HG02943 (cell line): ENCODE measurements around the gene PSMB10.

Source experiments
- ATAC-seq: cut with Tn5 transposase; IDR thresholded peaks from one replicate; pipeline ENCODE4 v1.9.1; 2021; ENCODE audit warnings: mild to moderate bottlenecking, low read depth, moderate library complexity; ENCODE audit not compliant: unreplicated experiment

Gene PSMB10

DNA sequence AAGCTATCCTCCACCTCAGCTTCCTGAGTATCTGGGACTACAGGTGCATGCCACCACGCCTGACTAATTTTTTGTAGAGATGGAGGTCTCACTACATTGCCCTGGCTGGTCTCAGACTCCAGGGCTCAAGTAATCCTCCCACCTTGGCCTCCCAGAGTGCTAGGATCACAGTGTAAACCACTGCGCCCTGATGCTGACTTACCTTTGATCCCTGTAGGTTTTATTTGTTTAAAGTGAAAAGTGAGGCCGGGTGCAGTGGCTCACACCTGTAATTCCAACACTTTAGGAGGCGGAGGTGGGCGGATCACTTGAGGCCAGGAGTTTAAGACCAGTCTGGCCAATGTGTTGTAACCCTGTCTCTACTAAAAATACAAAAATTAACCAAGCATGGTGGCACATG lies 34.9 kb downstream of the PSMB10 start:
- no peak for ATAC-seq

DNA sequence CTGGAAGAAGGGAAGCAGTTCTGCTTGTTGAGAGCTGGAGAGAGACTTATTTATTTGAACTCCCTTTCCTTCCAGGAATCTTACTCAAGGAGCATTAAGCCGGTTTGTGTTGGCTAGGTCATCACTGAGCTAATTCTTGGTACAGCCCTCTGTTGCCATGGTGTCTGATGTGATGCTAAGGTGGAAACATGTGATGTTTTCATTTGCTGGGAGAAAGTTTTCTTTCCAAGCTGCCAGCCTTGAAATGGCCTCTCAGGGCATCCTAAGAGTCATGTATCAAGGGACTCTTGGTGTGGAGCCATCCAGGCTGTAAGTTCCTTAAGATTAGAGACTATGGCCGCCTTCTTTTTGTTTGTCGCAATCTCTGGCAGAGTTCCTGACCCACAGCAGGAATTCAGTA lies 39.4 kb downstream of the PSMB10 start:
- ATAC-seq, result no peak

DNA sequence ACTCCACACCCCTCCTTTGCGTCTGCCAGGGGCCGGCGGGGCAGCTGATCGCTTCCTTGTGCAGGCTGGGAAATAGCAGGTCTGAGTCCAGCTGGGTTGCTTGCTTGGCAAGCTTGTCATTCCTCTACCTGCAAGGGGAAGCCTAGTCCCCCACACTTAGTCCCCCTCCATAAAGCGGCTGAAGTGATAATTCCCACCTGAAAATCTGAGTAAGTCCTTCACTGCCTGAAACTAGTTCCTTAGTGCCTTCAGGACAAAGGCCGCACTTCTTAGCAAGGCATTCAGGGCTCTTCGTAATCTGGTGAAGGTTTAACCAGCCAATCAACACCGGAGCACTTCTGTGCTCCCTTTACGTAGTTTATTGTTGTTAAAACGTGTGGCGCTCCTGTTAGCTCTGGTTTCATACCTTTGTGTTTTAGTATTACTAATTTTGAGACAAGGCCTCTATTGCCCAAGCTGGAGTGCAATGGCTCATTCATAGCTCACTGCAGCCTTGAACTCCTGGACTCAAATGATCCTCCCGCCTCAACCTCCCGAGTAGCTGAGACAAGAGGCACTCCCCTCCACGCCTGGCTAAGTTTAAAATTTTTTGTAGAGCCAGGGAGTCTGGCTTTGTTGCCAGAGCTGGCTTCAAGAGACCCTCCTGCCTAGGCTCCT lies 42.8 kb downstream of the PSMB10 start:
- ATAC-seq, result no peak

DNA sequence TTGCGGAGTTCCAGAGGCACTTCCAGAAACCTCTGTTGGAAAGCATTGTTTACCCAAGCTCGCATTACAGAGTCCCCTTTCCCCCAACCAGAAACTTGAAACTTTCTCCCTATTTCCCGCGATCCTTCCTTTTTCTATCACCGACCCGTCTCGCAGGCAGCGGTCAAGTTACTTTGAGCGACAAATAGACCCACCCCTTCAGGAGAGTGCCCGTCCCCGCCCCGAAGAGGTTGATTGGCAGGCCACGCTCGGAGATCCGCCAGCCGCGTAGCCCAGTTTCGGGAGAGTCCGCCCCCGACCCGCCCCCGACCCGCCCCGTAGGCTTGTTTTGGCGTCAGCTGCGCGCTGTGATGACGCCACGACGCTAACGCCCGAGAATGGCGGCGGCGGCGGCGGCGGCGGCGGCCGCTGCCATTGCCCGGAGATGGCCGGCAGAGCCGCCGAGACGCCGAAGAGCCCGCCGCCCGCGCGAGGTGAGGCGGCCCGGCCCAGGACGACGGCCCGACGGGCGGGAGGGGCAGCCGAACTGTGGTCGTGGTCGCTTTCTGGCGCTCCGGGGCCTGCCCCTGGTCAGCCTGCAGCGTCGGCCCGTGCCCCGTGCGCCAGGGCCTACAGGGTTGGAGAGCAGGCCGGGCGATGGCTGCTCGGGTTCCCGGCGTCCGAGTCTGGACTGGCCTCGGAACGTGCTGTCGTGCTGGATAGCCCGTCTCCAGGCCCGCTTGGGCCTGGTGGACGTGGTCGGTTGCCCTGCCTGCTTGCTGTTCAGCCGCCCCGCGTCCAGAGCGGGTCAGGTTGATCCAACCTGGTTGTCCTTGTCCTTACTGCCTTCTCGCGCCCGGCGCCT lies 43.5 kb downstream of the PSMB10 start, which contains the start of gene PSKH1:
Gene PSKH1 (plus strand): TSS at position 356 of the 844 bp plus-strand sequence. CDS start 15,496 bp downstream, outside the sequence.
- peak; percentile 85 for ATAC-seq

- no peak for ATAC-seq
These were observed 44.3 kb downstream of the PSMB10 start for GRCh38 chr16:67892375-67892774.

DNA sequence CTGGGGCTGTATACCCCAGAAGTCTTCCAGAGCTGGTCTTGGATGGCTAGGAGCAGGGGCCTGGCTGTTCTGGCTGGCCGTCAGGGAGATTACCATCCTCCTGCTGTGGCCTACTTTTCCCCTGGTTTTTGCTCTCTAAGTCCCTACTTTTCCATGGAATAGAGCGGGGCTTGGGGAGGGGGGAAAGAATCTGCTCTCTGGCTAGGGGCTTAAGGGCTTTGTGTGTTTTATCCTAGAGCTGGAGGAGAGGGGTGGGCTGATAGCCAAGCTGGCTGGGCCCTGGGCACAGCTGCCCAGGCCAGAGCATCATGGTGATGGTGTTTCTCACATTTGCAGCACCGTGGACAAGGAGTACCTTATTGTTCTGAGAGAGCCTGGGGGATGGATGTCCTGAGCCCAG lies 48.3 kb downstream of the PSMB10 start:
- no peak for ATAC-seq

GRCh38 chr16:67886387-67886786 lies 50.3 kb downstream of the PSMB10 start:
- no peak for ATAC-seq

DNA sequence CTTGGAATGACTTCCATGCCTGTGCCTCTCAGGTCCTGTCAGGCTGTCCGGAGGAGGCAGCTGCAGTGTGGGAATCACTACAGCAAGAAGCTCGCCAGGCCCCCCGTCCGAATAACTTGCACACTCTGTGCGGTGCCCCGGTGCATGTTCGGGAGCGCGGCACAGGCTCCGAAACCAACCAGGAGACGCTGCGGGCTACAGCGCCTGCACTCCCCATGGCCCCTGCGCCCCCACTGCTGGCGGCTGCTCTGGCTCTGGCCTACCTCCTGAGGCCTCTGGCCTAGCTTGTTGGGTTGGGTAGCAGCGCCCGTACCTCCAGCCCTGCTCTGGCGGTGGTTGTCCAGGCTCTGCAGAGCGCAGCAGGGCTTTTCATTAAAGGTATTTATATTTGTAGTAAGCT lies 50.7 kb downstream of the PSMB10 start:
- no peak for ATAC-seq

DNA sequence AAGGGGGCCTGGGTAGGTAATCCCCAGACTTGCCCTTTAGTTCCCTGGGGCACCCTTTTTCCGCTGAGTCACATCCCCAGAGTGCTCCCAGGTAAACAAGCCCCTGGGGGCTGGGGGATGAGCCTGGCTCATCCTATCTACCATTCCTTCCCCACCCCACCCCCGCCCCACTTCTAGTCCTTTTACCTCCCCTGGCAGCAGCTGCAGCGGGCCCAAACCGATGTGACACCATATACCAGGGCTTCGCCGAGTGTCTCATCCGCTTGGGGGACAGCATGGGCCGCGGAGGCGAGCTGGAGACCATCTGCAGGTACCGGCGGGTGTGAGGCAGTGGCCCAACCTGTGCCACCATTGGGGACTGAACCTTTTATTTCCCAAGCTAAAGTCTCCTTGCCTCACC lies 51.1 kb downstream of the PSMB10 start:
- no peak for ATAC-seq

- no peak for ATAC-seq
These were observed 52.0 kb downstream of the PSMB10 start, which contains the start of gene NRN1L for GRCh38 chr16:67884684-67885083. Gene NRN1L, plus strand, starts transcription at chr16:67884885. Its CDS starts 19 bp downstream, at chr16:67884904.
